H1 (cell line): ENCODE measurements around the gene GGTLC2. TPM values are rescaled to one million over a fixed set of nuclear protein-coding genes. Genes with fewer than 3 reads are reported as not detected.

Experiments
- SP2 ChIP-seq: IDR thresholded peaks from 2 replicates; pipeline ENCODE4 v1.6.1; 2012; ENCODE audit warnings: mild to moderate bottlenecking, low read length, inconsistent platforms
- polyA plus RNA-seq, 7 experiments: library from polyadenylated mRNA; depleted of rRNA in 3 of 7; stranded (reverse) in 5 of 7; unstranded in 2 of 7; fragments of >200 nt in 5 of 7; fragments of 200-250 nt in 2 of 7; gene quantifications; 1 replicate in 5 of 7; 2 replicates in 1 of 7; 4 replicates in 1 of 7; pipeline versions ENCODE4 v1.2.1 to v1.2.3, GENCODE V29; 2011 to 2013; ENCODE audit warnings: missing spikeins in 2 of 7, mixed read lengths in 2 of 7
- total RNA-seq: library from RNA; stranded (reverse); fragmentation: NEBNext Ultra II Directional; extraction: Animal tissue kit (Norgen Biotek cat#: 25700); gene quantifications from 2 replicates; pipeline ENCODE4 v1.2.1, GENCODE V29; 2021

The GGTLC2 gene
- total and polyA plus RNA-seq, 2 of the 8 experiments (the other 6 are each of a cell fraction or from before 2014, with no cell fraction given): not detected

DNA sequence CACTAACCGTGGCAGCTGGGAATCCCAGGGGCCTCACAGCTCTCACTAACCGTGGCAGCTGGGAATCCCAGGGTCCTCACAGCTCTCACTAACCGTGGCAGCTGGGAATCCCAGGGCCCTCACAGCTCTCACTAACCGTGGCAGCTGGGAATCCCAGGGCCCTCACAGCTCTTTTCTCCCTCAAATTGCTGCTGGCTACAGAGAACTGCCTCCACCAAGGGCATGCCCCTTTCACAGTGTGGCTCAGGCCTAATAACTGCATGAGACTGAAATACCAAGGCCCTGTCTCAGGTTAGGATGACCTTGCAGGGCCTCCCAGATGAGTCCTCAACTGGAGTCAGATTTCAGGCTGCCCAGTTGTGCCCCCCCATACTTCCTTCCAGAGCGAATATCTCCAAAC lies 35.1 kb upstream of the GGTLC2 start (continued):
- TF ChIP-seq SP2: no peak
